ENCODE measurements around the gene LCNL1.

The LCNL1 gene

DNA sequence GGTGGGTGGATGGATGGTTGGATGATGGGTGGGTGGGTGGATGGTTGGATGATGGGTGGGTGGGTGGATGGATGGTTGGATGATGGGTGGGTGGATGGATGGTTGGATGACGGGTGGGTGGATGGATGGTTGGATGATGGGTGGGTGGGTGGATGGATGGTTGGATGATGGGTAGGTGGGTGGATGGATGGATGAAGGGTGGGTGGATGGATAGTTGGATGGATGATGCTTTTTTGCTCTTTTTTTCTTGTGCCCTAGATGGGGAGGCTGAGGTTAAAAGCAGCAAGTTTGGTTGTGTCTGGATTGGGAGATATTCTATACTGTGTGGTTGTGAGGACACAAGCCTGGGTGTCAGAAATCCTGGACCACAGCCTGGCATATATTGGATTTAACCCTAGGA is 25.3 kb upstream of the LCNL1 start:
- TF ChIP-seq, protein P1, sequence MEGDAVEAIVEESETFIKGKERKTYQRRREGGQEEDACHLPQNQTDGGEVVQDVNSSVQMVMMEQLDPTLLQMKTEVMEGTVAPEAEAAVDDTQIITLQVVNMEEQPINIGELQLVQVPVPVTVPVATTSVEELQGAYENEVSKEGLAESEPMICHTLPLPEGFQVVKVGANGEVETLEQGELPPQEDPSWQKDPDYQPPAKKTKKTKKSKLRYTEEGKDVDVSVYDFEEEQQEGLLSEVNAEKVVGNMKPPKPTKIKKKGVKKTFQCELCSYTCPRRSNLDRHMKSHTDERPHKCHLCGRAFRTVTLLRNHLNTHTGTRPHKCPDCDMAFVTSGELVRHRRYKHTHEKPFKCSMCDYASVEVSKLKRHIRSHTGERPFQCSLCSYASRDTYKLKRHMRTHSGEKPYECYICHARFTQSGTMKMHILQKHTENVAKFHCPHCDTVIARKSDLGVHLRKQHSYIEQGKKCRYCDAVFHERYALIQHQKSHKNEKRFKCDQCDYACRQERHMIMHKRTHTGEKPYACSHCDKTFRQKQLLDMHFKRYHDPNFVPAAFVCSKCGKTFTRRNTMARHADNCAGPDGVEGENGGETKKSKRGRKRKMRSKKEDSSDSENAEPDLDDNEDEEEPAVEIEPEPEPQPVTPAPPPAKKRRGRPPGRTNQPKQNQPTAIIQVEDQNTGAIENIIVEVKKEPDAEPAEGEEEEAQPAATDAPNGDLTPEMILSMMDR (IDR thresholded peaks at IDR 0.05): no peak
- no peak for DNase-seq (ENCODE audit: low spot score)
- Histone ChIP-seq H3K4me3 (no peak overlapping the region), H3K27ac (no peak overlapping the region)

DNA sequence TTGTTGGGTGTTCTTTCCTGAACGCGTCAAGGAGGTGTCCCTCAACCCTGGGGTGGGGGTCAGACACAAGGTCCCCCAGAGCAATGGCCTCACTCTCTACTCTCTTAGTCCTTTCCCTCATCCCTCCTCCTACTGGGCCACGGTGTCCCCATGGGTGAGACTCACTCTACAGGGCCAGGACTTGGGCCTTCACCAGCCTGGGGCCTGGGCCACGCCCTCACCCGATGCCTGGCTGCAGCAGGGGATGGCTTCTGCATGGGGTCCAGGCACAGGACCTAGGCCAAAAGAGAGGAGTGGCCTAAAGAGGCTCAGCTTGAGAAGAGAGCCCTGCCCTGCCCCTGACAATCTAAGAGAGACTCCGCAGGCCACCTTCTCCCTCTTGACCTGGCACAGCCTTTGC is 24.9 kb upstream of the LCNL1 start:
- DNase-seq (ENCODE audit: low spot score): no peak
- H3K27ac ChIP-seq: no peak overlapping the region
- TF ChIP-seq, protein P1 (IDR thresholded peaks at IDR 0.05): no peak
- H3K4me3 ChIP-seq: no peak overlapping the region

DNA sequence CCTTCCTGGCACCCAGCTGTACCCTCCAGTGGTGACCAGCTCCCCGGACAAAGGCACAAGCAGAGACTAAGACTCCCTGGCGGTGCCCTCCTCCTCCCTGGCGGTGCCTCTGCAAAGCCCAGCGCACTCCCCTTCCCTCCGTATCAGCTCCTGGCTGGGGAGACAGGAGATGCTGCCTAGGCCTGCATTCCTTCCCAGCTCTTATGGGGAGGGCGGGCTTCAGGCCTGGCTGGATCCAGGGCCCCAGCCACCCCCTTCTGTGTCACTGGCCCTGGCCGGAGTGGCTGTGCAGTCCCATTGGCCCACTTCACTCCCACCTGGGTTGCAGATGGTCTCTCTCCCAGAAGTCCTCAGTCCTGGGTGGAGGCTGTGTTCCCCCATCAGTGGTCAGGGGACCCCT is 24.3 kb upstream of the LCNL1 start:
- TF ChIP-seq, protein P1 (IDR thresholded peaks at IDR 0.05): no peak
- no peak overlapping the region for H3K27ac ChIP-seq
- DNase-seq (ENCODE audit: low spot score): no peak
- no peak overlapping the region for H3K4me3 ChIP-seq

DNA sequence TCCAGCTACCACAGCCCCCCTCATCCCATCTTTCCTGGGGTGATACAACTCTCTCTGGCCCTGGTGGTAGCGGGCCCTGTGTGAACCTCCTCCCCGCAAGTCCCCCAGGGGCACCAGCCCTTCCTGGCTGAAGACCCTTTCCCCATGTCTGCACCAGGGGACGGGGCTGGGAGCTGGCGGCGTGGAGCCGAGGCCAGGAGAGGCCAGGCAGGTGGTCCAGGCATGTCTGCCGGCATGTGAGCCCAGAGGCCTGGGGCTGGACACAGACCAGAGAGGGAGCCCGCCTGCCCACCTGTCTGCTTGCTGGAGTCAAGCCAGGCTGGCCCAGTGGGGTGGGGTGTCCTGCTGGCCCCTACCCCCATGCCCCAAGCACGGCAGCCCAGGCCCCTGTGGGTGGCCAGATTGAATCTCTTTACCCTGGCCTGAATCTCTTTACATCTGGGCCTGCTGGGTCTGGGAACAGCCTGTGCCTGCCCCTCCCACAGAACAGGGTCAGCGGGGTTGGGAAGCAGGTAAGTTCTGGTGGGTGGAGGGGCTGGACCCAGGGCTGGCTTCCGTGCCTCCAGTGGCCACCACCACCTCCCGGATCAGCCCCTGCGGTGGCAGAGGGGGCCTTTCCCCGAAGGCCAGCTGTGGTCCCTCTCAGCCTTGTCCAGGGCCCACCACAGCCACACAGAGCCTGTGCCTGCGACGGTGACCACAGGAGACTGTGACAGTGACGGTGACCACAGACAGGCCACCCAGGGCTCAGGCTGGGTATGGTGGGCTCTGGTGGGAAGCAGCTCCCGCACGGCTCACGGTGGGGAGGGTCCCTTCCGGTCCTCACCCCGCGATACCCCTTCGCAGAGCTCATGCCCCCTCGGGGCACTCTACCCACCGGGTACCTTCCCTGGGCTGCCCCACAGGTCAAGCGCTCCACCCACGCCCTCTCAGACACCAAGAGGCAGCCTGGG is 23.6 kb upstream of the LCNL1 start:
- TF ChIP-seq, protein P1 (IDR thresholded peaks at IDR 0.05): no peak
- Histone ChIP-seq H3K4me3 (no peak overlapping the region), H3K27ac (no peak overlapping the region)
- DNase-seq (ENCODE audit: low spot score): no peak

DNA sequence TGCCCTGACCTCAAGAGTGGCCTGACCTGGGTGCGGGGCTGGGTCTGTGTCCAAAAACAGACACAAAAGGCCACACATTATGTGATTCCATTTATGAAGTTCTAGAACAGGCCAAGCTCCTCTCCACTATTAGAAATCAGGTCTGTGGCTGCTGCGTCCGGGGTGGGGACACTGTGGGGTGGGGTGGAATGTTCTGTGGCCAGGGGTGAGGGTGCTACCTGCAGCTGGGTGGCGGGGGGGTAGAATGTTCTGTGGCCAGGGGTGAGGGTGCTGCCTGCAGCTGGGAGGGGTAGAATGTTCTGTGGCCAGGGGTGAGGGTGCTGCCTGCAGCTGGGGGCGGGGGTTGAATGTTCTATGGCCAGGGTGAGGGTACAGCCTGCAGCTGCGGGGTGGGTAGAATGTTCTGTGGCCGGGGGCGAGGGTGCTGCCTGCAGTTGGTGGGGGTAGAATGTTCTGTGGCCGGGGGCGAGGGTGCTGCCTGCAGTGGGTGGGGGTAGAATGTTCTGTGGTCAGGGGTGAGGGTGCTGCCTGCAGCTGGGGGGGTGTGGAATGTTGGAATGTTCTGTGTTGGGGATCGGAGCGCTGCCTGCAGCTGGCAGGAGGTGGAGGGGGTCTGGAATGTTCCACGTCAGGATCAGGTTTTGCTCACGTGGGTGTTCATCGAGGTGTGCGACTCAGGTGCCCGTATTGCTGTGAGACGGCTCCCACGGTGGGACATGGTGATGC is 22.4 kb upstream of the LCNL1 start:
- TF ChIP-seq, protein P1 (IDR thresholded peaks at IDR 0.05): no peak
- Histone ChIP-seq H3K27ac (peak overlapping the region in 1 of 2 donors; percentile 63), H3K4me3 (no peak overlapping the region)
- DNase-seq (ENCODE audit: low spot score): no peak

DNA sequence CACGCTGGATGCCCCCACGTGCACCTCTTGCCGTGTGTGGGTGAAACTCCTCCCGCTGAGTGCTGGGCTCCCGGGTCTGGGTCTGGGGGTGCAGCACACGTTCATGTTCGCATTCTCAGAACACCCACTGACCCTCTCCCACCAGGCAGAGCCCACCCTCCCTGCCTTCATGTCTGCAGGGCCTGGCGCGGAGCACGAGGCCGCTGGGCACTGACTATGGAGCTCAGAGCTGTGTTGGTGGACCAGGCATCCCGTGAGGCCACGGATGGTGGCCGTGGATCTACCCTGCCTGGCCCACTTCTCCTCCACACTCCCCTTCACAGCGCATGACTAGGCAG is 21.9 kb upstream of the LCNL1 start:
- DNase-seq (ENCODE audit: low spot score): no peak
- no peak overlapping the region for H3K4me3 ChIP-seq

More for the DNA sequence above, 21.9 kb upstream of the LCNL1 start:
- peak overlapping the region; percentile 2 to 63 for H3K27ac ChIP-seq
- TF ChIP-seq, protein P1 (IDR thresholded peaks at IDR 0.05): no peak

All from coronary artery (tissue), 2 donors.